Loucy (cell line): ENCODE data around the gene NDST4.

ENCODE experiments used
- H2AFZ ChIP-seq: fragments of 200-600 bp; sonication (generic); 2 replicates; pipeline ENCODE4 v1.6.0; 2016; ENCODE audit warnings: antibody characterized with exemption, mild to moderate bottlenecking, low read length, moderate library complexity
- H3F3A ChIP-seq: fragments of 200-600 bp; 2 replicates; pipeline ENCODE4 v1.6.0; 2016; ENCODE audit warnings: antibody characterized with exemption, low read depth, mild to moderate bottlenecking
- H3K27me3 ChIP-seq: fragments of 200-600 bp; sonication (generic); 2 replicates; pipeline ENCODE4 v1.6.1; 2014; ENCODE audit warnings: low read length, mild to moderate bottlenecking; ENCODE audit not compliant: insufficient read depth, poor library complexity, severe bottlenecking
- H3K36me3 ChIP-seq: fragments of 200-600 bp; sonication (generic); 2 replicates; pipeline ENCODE4 v1.6.1; 2016; ENCODE audit warnings: low read length; ENCODE audit not compliant: insufficient read depth
- H3K4me1 ChIP-seq: fragments of 200-600 bp; sonication (generic); 2 replicates; pipeline ENCODE4 v1.5.1; 2014; ENCODE audit warnings: low read length, mild to moderate bottlenecking; ENCODE audit not compliant: insufficient read depth, poor library complexity, severe bottlenecking
- H3K4me2 ChIP-seq: fragments of 200-600 bp; sonication (generic); 2 replicates; pipeline ENCODE4 v1.6.0; 2014; ENCODE audit warnings: antibody characterized with exemption, low read length, low read depth, mild to moderate bottlenecking; ENCODE audit not compliant: poor library complexity, severe bottlenecking
- H3K4me3 ChIP-seq: fragments of 200-600 bp; sonication (generic); 2 replicates; pipeline ENCODE4 v1.5.1; 2014; ENCODE audit warnings: low read length, mild to moderate bottlenecking, mixed read lengths; ENCODE audit not compliant: poor library complexity, severe bottlenecking
- H3K79me2 ChIP-seq: fragments of 200-600 bp; sonication (generic); 2 replicates; pipeline ENCODE4 v1.6.1; 2014; ENCODE audit warnings: low read length; ENCODE audit not compliant: insufficient read depth
- H3K9ac ChIP-seq: fragments of 200-600 bp; sonication (generic); 2 replicates; pipeline ENCODE4 v1.6.0; 2014; ENCODE audit warnings: mild to moderate bottlenecking, low read depth, low read length, moderate library complexity; ENCODE audit not compliant: poor library complexity, severe bottlenecking
- H3K9me2 ChIP-seq: fragments of 200-600 bp; sonication (generic); replicated peaks from 2 replicates; pipeline ENCODE4 v1.6.1; 2016; ENCODE audit warnings: low read depth, low read length, mixed read lengths
- H3K9me3 ChIP-seq: fragments of 200-600 bp; sonication (generic); 2 replicates; pipeline ENCODE4 v1.6.1; 2014; ENCODE audit warnings: mild to moderate bottlenecking, antibody characterized with exemption, low read length, low read depth; ENCODE audit not compliant: insufficient read depth
- H4K20me1 ChIP-seq: fragments of 200-600 bp; sonication (generic); 2 replicates; pipeline ENCODE4 v1.6.0; 2014; ENCODE audit warnings: antibody characterized with exemption, low read length, mild to moderate bottlenecking; ENCODE audit not compliant: insufficient read depth, poor library complexity, severe bottlenecking
- EZH2phosphoT487 ChIP-seq: fragments of 200-600 bp; IDR thresholded peaks from 2 replicates; pipeline ENCODE4 v1.6.1; 2018; ENCODE audit warnings: antibody characterized with exemption, mild to moderate bottlenecking, moderate library complexity, borderline replicate concordance
- TF ChIP-seq, protein P1 (sequence below): fragments of 200-600 bp; sonication (generic); conservative IDR thresholded peaks from 2 replicates; pipeline ENCODE4 v1.5.1; 2014; ENCODE audit warnings: mild to moderate bottlenecking, antibody characterized with exemption, low read length

Gene NDST4

DNA sequence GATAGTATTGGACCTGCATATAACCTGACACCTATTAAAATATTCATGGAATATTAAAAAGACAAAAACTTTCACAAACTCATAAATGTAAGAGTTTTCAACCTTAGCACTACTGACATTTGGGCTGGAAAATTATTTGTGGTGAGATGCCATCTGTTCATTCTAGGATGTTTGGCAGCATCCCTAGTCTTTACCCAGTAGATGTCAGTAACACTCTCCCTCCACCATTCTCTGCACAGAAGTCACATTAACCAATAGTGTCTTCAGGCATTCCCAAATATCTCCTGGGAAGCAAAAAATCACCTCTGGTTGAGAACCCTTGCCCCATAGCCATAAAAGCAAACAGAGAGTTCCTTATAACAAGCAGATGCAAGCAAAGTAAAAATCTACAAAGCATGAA, 41.4 kb upstream of the NDST4 start:
- Histone ChIP-seq H3K9me3 (no peaks in the 10 kb centered on the region), H2AFZ (no peak overlapping the region), H3K4me2 (no peak overlapping the region), H3K79me2 (no peaks in the 10 kb centered on the region), H3K4me1 (no peaks in the 10 kb centered on the region), H4K20me1 (no peaks in the 10 kb centered on the region), H3K36me3 (no peaks in the 10 kb centered on the region), H3F3A (no peaks in the 10 kb centered on the region), H3K27me3 (no peaks in the 10 kb centered on the region), H3K4me3 (no peak overlapping the region), H3K9me2 (no peaks in the 10 kb centered on the region), H3K9ac (no peak overlapping the region)
- TF ChIP-seq, protein P1, sequence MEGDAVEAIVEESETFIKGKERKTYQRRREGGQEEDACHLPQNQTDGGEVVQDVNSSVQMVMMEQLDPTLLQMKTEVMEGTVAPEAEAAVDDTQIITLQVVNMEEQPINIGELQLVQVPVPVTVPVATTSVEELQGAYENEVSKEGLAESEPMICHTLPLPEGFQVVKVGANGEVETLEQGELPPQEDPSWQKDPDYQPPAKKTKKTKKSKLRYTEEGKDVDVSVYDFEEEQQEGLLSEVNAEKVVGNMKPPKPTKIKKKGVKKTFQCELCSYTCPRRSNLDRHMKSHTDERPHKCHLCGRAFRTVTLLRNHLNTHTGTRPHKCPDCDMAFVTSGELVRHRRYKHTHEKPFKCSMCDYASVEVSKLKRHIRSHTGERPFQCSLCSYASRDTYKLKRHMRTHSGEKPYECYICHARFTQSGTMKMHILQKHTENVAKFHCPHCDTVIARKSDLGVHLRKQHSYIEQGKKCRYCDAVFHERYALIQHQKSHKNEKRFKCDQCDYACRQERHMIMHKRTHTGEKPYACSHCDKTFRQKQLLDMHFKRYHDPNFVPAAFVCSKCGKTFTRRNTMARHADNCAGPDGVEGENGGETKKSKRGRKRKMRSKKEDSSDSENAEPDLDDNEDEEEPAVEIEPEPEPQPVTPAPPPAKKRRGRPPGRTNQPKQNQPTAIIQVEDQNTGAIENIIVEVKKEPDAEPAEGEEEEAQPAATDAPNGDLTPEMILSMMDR: 0 out of 2 replicates have a peak, but pooled peaks have one; percentile 11
- no peak for TF ChIP-seq EZH2phosphoT487

GRCh38 chr4:115152965-115153364, 39.5 kb upstream of the NDST4 start:
- Histone ChIP-seq H4K20me1 (no peaks in the 10 kb centered on the region), H3K9me3 (no peaks in the 10 kb centered on the region), H3F3A (no peaks in the 10 kb centered on the region), H3K4me2 (no peak overlapping the region), H2AFZ (no peak overlapping the region), H3K36me3 (no peaks in the 10 kb centered on the region), H3K4me1 (no peaks in the 10 kb centered on the region), H3K79me2 (no peaks in the 10 kb centered on the region), H3K27me3 (no peaks in the 10 kb centered on the region), H3K9ac (no peak overlapping the region), H3K9me2 (no peaks in the 10 kb centered on the region), H3K4me3 (no peak overlapping the region)
- TF ChIP-seq, protein P1: no peak
- no peak for TF ChIP-seq EZH2phosphoT487

DNA sequence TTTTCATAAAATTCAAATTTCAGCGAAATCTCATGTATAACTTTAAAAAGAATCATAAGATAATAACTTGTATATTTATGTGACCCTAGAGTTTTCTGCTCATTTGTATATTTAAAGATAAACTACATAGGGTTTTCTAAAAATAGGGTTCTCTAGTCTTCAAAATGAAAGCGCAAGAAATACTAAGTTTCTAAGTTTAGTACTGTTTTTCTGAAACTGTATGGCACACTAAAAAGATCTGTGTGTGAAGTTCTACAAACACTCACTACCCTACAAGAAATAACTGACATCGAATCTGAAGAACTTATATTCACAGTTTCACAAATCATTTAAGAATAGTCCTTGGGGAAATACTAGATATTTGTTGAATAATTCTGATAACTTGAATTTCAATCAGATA, 38.7 kb upstream of the NDST4 start:
- H3F3A ChIP-seq: no peaks in the 10 kb centered on the region
- no peak overlapping the region for H3K4me2 ChIP-seq
- H3K36me3 ChIP-seq: no peaks in the 10 kb centered on the region
- no peaks in the 10 kb centered on the region for H4K20me1 ChIP-seq
- no peaks in the 10 kb centered on the region for H3K9me2 ChIP-seq
- no peaks in the 10 kb centered on the region for H3K9me3 ChIP-seq
- no peak overlapping the region for H3K9ac ChIP-seq
- no peaks in the 10 kb centered on the region for H3K4me1 ChIP-seq
- no peak overlapping the region for H2AFZ ChIP-seq
- no peaks in the 10 kb centered on the region for H3K79me2 ChIP-seq
- no peak overlapping the region for H3K4me3 ChIP-seq
- TF ChIP-seq, protein P1: no peak
- TF ChIP-seq EZH2phosphoT487: no peak
- H3K27me3 ChIP-seq: no peaks in the 10 kb centered on the region
